DOHH2 (cell line): ENCODE measurements around the gene ST6GAL1.

Experiments used
- H3F3A ChIP-seq: fragments of 200-600 bp; sonication (generic), shearing (Covaris generic); 2 replicates; pipeline ENCODE4 v1.6.0; 2016; ENCODE audit warnings: antibody characterized with exemption, mild to moderate bottlenecking; ENCODE audit not compliant: control insufficient read depth, insufficient read depth
- H3K27ac ChIP-seq: fragments of 200-600 bp; sonication (generic); 2 replicates; pipeline ENCODE4 v1.5.1; 2014; ENCODE audit warnings: low read depth, mild to moderate bottlenecking, low read length, moderate library complexity
- H3K27me3 ChIP-seq: fragments of 200-600 bp; sonication (generic); 2 replicates; pipeline ENCODE4 v1.6.1; 2014; ENCODE audit warnings: mild to moderate bottlenecking, low read length, mixed read lengths; ENCODE audit not compliant: control insufficient read depth
- H3K36me3 ChIP-seq: fragments of 200-600 bp; sonication (generic); 2 replicates; pipeline ENCODE4 v1.6.1; 2014; ENCODE audit warnings: mild to moderate bottlenecking, low read length, moderate library complexity, mixed read lengths; ENCODE audit not compliant: control insufficient read depth
- H3K4me1 ChIP-seq: fragments of 200-600 bp; sonication (generic); 2 replicates; pipeline ENCODE4 v1.6.1; 2014; ENCODE audit warnings: mild to moderate bottlenecking, low read length, mixed read lengths; ENCODE audit not compliant: control insufficient read depth
- H3K4me2 ChIP-seq: fragments of 200-600 bp; sonication (generic); 2 replicates; pipeline ENCODE4 v1.6.0; 2014; ENCODE audit warnings: mild to moderate bottlenecking, low read length, moderate library complexity
- H3K4me3 ChIP-seq: fragments of 200-600 bp; sonication (generic); 2 replicates; pipeline ENCODE4 v1.5.1; 2014; ENCODE audit warnings: mild to moderate bottlenecking, low read length, mixed read lengths
- H3K79me2 ChIP-seq: fragments of 200-600 bp; sonication (generic); 2 replicates; pipeline ENCODE4 v1.6.1; 2014; ENCODE audit warnings: mild to moderate bottlenecking, low read length, mixed read lengths; ENCODE audit not compliant: control insufficient read depth
- H3K9me2 ChIP-seq: fragments of 200-600 bp; sonication (generic); replicated peaks from 2 replicates; pipeline ENCODE4 v1.6.1; 2014; ENCODE audit warnings: mild to moderate bottlenecking, low read length, mixed read lengths; ENCODE audit not compliant: control insufficient read depth
- H3K9me3 ChIP-seq: fragments of 200-600 bp; sonication (generic); 2 replicates; pipeline ENCODE4 v1.6.1; 2014; ENCODE audit warnings: antibody characterized with exemption, low read length, mixed read lengths; ENCODE audit not compliant: control insufficient read depth, insufficient read depth
- H4K20me1 ChIP-seq: fragments of 200-600 bp; sonication (generic); 2 replicates; pipeline ENCODE4 v1.6.0; 2014; ENCODE audit warnings: low read depth, mild to moderate bottlenecking, antibody characterized with exemption, low read length, moderate library complexity; ENCODE audit not compliant: control insufficient read depth, insufficient read depth
- CTCF ChIP-seq: fragments of 200-600 bp; sonication (generic); IDR thresholded peaks from one replicate; pipeline ENCODE4 v1.5.1; 2014; ENCODE audit warnings: antibody characterized with exemption, mild to moderate bottlenecking, low read depth, low read length; ENCODE audit not compliant: poor library complexity, severe bottlenecking
- EZH2phosphoT487 ChIP-seq: fragments of 200-600 bp; sonication (generic); IDR thresholded peaks from 2 replicates; pipeline ENCODE4 v1.6.1; 2017; ENCODE audit warnings: borderline replicate concordance, mild to moderate bottlenecking, antibody characterized with exemption, low read length, moderate library complexity, mixed read lengths

The ST6GAL1 gene

GRCh38 chr3:186955898-186956696, 25.8 kb downstream of the ST6GAL1 start:
- Histone ChIP-seq H3K9me2 (no peaks in the 10 kb centered on the region), H4K20me1 (peaks cover 4% of the 10 kb centered on the region; the same call in 1 of the 2 replicates), H3K4me1 (peaks cover 95% of the 10 kb centered on the region), H3K27ac (no peak overlapping the region), H3K4me2 (peak overlapping the region; percentile 3; the same call in 1 of the 2 replicates), H3K79me2 (peaks cover 95% of the 10 kb centered on the region), H3K36me3 (peaks cover 53% of the 10 kb centered on the region), H3K9me3 (no peaks in the 10 kb centered on the region), H3K4me3 (no peak overlapping the region), H3F3A (peaks cover 12% of the 10 kb centered on the region), H3K27me3 (no peaks in the 10 kb centered on the region)
- TF ChIP-seq CTCF: no peak
- TF ChIP-seq EZH2phosphoT487: no peak

DNA sequence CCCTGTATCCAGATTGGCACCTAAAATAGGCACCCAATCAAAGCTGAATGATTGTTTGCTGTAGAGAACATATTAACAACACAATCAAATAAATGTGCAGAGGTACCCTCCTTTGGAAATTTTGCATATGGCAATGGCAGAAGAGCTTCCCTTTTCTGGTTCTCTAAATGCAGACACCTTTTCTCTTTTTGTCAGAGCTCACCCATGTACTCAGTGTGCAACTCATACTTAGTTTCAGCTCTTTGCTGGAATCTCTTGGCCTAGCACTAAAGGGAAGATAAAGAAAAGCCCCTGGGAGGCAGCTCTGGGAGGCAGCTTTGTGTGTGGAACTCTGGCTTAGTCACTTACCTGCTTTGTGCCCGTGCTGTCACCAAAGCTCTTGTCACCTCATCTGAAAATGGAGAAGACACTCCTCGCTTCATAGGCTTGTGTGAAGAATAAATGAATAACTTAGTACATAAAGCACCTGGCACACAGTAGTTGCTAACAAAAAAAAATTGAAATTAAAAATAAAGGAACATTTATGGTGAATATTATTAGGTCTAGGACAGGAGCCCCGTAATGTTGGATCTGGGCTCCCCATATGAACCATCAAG, 28.8 kb downstream of the ST6GAL1 start:
- Histone ChIP-seq H3K36me3 (peaks cover 56% of the 10 kb centered on the region), H3K9me2 (no peaks in the 10 kb centered on the region), H3K9me3 (no peaks in the 10 kb centered on the region), H3K79me2 (peaks cover 89% of the 10 kb centered on the region), H4K20me1 (peaks cover 4% of the 10 kb centered on the region; the same call in 1 of the 2 replicates), H3K4me3 (peak overlapping the region; percentile 27), H3K27ac (peak overlapping the region; percentile 55), H3K27me3 (no peaks in the 10 kb centered on the region), H3K4me2 (peak overlapping the region; percentile 61), H3F3A (peaks cover 5% of the 10 kb centered on the region), H3K4me1 (peaks cover 80% of the 10 kb centered on the region)
- no peak for TF ChIP-seq EZH2phosphoT487
- TF ChIP-seq CTCF: no peak

DNA sequence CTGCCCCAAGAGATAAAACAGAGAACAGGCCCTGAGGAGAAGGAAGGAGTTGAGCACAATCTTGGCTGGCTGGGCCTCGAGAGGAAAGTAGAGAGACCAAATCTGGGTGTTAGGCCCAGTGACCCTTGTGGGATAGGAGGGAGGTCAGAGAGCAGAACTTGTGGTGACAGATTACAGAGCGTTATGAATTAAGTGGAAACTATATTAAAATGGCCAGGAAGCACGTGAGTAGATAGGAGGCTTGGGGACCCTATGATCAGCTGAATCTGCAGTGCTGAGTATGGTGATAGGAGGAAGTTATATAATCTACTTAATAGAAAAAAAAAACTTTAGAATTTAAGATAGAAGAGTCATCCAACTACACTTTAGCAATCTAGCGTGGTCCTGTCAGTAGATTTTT, 30.0 kb downstream of the ST6GAL1 start:
- no peaks in the 10 kb centered on the region for H3K27me3 ChIP-seq
- peaks cover 8% of the 10 kb centered on the region for H3F3A ChIP-seq
- peaks cover 59% of the 10 kb centered on the region for H3K36me3 ChIP-seq
- H3K79me2 ChIP-seq: peaks cover 77% of the 10 kb centered on the region
- H3K9me3 ChIP-seq: no peaks in the 10 kb centered on the region
- peak overlapping the region; percentile 61 for H3K4me2 ChIP-seq
- H3K9me2 ChIP-seq: no peaks in the 10 kb centered on the region
- peak overlapping the region; percentile 32; the same call in 1 of the 2 replicates for H3K27ac ChIP-seq
- TF ChIP-seq CTCF (no peak), EZH2phosphoT487 (no peak)
- peaks cover 80% of the 10 kb centered on the region for H3K4me1 ChIP-seq
- H3K4me3 ChIP-seq: peak overlapping the region; percentile 15
- H4K20me1 ChIP-seq: peaks cover 4% of the 10 kb centered on the region; the same call in 1 of the 2 replicates
